Mesothelial cell of epicardium (in vitro differentiated cells): ENCODE measurements around the gene DAPK1. TPM values are rescaled to one million over a fixed set of nuclear protein-coding genes. Genes with fewer than 3 reads are reported as not detected.

Experiments
- DNase-seq, 2 experiments: peaks; one replicate each; pipeline ENCODE4 v3.0.0; 2021; ENCODE audit warnings: low spot score in 2 of 2; ENCODE audit not compliant: unreplicated experiment in 2 of 2
- H3K27ac Mint-ChIP-seq: 2 replicates; pipeline ENCODE4 v1.8.0; 2021; ENCODE audit warnings: mixed read lengths
- H3K27me3 Mint-ChIP-seq: 2 replicates; pipeline ENCODE4 v1.8.0; 2021; ENCODE audit warnings: low read depth, mixed read lengths
- H3K36me3 Mint-ChIP-seq: 2 replicates; pipeline ENCODE4 v1.8.0; 2021; ENCODE audit warnings: mixed read lengths
- H3K4me1 Mint-ChIP-seq: 2 replicates; pipeline ENCODE4 v1.8.0; 2021; ENCODE audit warnings: mixed read lengths
- H3K4me3 Mint-ChIP-seq: 2 replicates; pipeline ENCODE4 v1.8.0; 2021; ENCODE audit warnings: mild to moderate bottlenecking, moderate library complexity, mixed read lengths
- H3K9me3 Mint-ChIP-seq: 2 replicates; pipeline ENCODE4 v1.8.0; 2021; ENCODE audit warnings: mixed read lengths
- CTCF ChIP-seq: fragments of 200-600 bp; sonication (generic); IDR thresholded peaks from one replicate; pipeline ENCODE4 v1.5.0; 2021; ENCODE audit warnings: antibody characterized with exemption; ENCODE audit not compliant: unreplicated experiment
- total RNA-seq: library from RNA; stranded (reverse); gene quantifications from 3 replicates; pipeline ENCODE4 v1.2.1, GENCODE V29; 2021

Gene DAPK1
- total RNA-seq, 1 donor from 2014 or later: 239 TPM

- Mint-ChIP-seq H3K4me1 (no peaks in the 10 kb centered on the region), H3K9me3 (peaks cover 7% of the 10 kb centered on the region), H3K27ac (no peak overlapping the region), H3K36me3 (no peaks in the 10 kb centered on the region), H3K27me3 (no peaks in the 10 kb centered on the region), H3K4me3 (no peak overlapping the region)
- DNase-seq: no peak
- no peak for TF ChIP-seq CTCF
Measured at GRCh38 chr9:87748881-87749280, 251.2 kb downstream of the DAPK1 start.

GRCh38 chr9:87749335-87750035 lies 251.8 kb downstream of the DAPK1 start:
- H3K27ac Mint-ChIP-seq: no peak overlapping the region
- TF ChIP-seq CTCF: no peak
- H3K4me1 Mint-ChIP-seq: no peaks in the 10 kb centered on the region

GRCh38 chr9:87750726-87751125 lies 253.1 kb downstream of the DAPK1 start:
- Mint-ChIP-seq H3K27ac (no peak overlapping the region), H3K4me1 (no peaks in the 10 kb centered on the region)
- no peak for TF ChIP-seq CTCF

More at GRCh38 chr9:87749335-87750035, 251.8 kb downstream of the DAPK1 start:
- no peak for DNase-seq
- Mint-ChIP-seq H3K36me3 (no peaks in the 10 kb centered on the region), H3K9me3 (peaks cover 7% of the 10 kb centered on the region), H3K4me3 (no peak overlapping the region), H3K27me3 (no peaks in the 10 kb centered on the region)

GRCh38 chr9:87751423-87751822 lies 253.8 kb downstream of the DAPK1 start:
- H3K36me3 Mint-ChIP-seq: no peaks in the 10 kb centered on the region
- DNase-seq: no peak
- no peak overlapping the region for H3K4me3 Mint-ChIP-seq
- H3K27ac Mint-ChIP-seq: no peak overlapping the region
- H3K27me3 Mint-ChIP-seq: no peaks in the 10 kb centered on the region
- H3K9me3 Mint-ChIP-seq: peaks cover 18% of the 10 kb centered on the region
- H3K4me1 Mint-ChIP-seq: no peaks in the 10 kb centered on the region
- TF ChIP-seq CTCF: no peak

More at GRCh38 chr9:87750726-87751125, 253.1 kb downstream of the DAPK1 start:
- no peaks in the 10 kb centered on the region for H3K27me3 Mint-ChIP-seq
- no peaks in the 10 kb centered on the region for H3K36me3 Mint-ChIP-seq
- peaks cover 18% of the 10 kb centered on the region for H3K9me3 Mint-ChIP-seq
- no peak overlapping the region for H3K4me3 Mint-ChIP-seq
- no peak for DNase-seq

GRCh38 chr9:87751868-87752267 lies 254.2 kb downstream of the DAPK1 start:
- no peak overlapping the region for H3K27ac Mint-ChIP-seq
- TF ChIP-seq CTCF: no peak
- no peaks in the 10 kb centered on the region for H3K4me1 Mint-ChIP-seq
- H3K9me3 Mint-ChIP-seq: peaks cover 18% of the 10 kb centered on the region
- no peaks in the 10 kb centered on the region for H3K36me3 Mint-ChIP-seq
- no peaks in the 10 kb centered on the region for H3K27me3 Mint-ChIP-seq
- DNase-seq: no peak
- H3K4me3 Mint-ChIP-seq: no peak overlapping the region
